Ishikawa (cell line): ENCODE data around the gene BLM.

Source experiments
- CEBPB ChIP-seq: IDR thresholded peaks from 2 replicates; pipeline ENCODE4 v1.6.1; 2012
- CREB1 ChIP-seq: IDR thresholded peaks from 2 replicates; pipeline ENCODE4 v1.6.1; 2012; ENCODE audit warnings: low read depth
- EGR1 ChIP-seq: IDR thresholded peaks from 2 replicates; pipeline ENCODE4 v1.6.1; 2012
- EP300 ChIP-seq: IDR thresholded peaks from 2 replicates; pipeline ENCODE4 v1.6.1; 2012; ENCODE audit warnings: borderline replicate concordance
- FOXM1 ChIP-seq: IDR thresholded peaks from 2 replicates; pipeline ENCODE4 v1.6.1; 2012; ENCODE audit warnings: low read depth, borderline replicate concordance
- NFIC ChIP-seq: IDR thresholded peaks from 2 replicates; pipeline ENCODE4 v1.6.1; 2012
- RAD21 ChIP-seq: IDR thresholded peaks from 2 replicates; pipeline ENCODE4 v1.6.1; 2012; ENCODE audit warnings: low read depth
- REST ChIP-seq: IDR thresholded peaks from 2 replicates; pipeline ENCODE4 v1.6.1; 2012; ENCODE audit warnings: low read depth, mild to moderate bottlenecking
- TAF1 ChIP-seq: IDR thresholded peaks from 2 replicates; pipeline ENCODE4 v1.6.1; 2012; ENCODE audit warnings: low read depth, mild to moderate bottlenecking
- TCF12 ChIP-seq: IDR thresholded peaks from 2 replicates; pipeline ENCODE4 v1.6.1; 2012; ENCODE audit warnings: low read depth
- TEAD4 ChIP-seq: IDR thresholded peaks from 2 replicates; pipeline ENCODE4 v1.6.1; 2012
- USF1 ChIP-seq: IDR thresholded peaks from 2 replicates; pipeline ENCODE4 v1.6.1; 2012
- YY1 ChIP-seq: IDR thresholded peaks from 2 replicates; pipeline ENCODE4 v1.6.1; 2012; ENCODE audit warnings: low read depth
- ZBTB7A ChIP-seq: IDR thresholded peaks from 2 replicates; pipeline ENCODE4 v1.6.1; 2012; ENCODE audit warnings: low read depth
- TF ChIP-seq, protein P1 (sequence below): IDR thresholded peaks from 2 replicates; pipeline ENCODE4 v1.6.1; 2012

Gene BLM

DNA sequence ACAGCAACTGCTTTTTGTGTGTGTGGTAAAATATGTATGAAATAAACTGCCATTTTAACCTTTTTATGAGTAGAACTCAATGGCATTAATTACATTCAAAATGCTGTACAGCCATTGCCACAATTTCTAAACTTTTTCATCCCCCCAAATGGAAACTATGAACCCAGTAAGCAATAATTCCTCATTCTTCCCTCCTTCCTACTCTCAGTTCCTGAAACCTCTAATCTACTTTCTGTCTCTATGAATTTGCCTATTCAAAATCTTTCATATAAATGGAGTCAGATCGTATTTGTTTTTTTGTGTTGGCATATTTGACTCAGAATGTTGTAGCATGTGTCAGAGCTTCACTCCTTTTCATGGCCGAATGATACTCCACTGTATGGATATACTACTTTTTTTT lies 5.3 kb upstream of the BLM start:
- no peak for TF ChIP-seq TEAD4
- no peak for TF ChIP-seq TAF1
- TF ChIP-seq, protein P1, sequence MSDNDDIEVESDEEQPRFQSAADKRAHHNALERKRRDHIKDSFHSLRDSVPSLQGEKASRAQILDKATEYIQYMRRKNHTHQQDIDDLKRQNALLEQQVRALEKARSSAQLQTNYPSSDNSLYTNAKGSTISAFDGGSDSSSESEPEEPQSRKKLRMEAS = no peak
- no peak for TF ChIP-seq REST
- TF ChIP-seq YY1 = no peak
- no peak for TF ChIP-seq CEBPB
- TF ChIP-seq FOXM1 = no peak
- TF ChIP-seq RAD21 = no peak
- TF ChIP-seq CREB1 = no peak
- no peak for TF ChIP-seq NFIC
- TF ChIP-seq TCF12 = no peak
- no peak for TF ChIP-seq ZBTB7A
- no peak for TF ChIP-seq USF1
- TF ChIP-seq EP300 = no peak
- TF ChIP-seq EGR1 = no peak

- TF ChIP-seq REST = no peak
- TF ChIP-seq, protein P1 = no peak
- no peak for TF ChIP-seq YY1
- TF ChIP-seq CEBPB = no peak
- no peak for TF ChIP-seq ZBTB7A
- no peak for TF ChIP-seq EGR1
- no peak for TF ChIP-seq TCF12
Measured at GRCh38 chr15:90713081-90713480, 4.1 kb upstream of the BLM start.

GRCh38 chr15:90716317-90716975 lies 700 bp upstream of the BLM start:
- TF ChIP-seq TCF12 (no peak), REST (no peak), USF1 (no peak)

GRCh38 chr15:90718232-90718631 lies 1.1 kb downstream of the BLM start:
- TF ChIP-seq ZBTB7A = no peak
- TF ChIP-seq YY1 = no peak
- no peak for TF ChIP-seq EGR1
- TF ChIP-seq REST = no peak
- no peak for TF ChIP-seq CREB1
- TF ChIP-seq, protein P1 = no peak
- TF ChIP-seq NFIC = no peak
- no peak for TF ChIP-seq EP300
- TF ChIP-seq TAF1 = no peak
- TF ChIP-seq TCF12 = no peak
- TF ChIP-seq TEAD4 = no peak
